Keratinocyte (primary cell): ENCODE results near the gene CFLAR. TPM values are rescaled to one million over a fixed set of nuclear protein-coding genes. Genes with fewer than 3 reads are reported as not detected.

Experiments used
- DNase-seq: peaks from one replicate; pipeline ENCODE4 v3.0.0-alpha.2; 2011; ENCODE audit warnings: low read depth, missing footprints, low spot score
- FAIRE-seq: peaks from 2 replicates; lab custom pipeline; 2011; peaks lifted over from hg19 to GRCh38; lab: Jason Lieb, UNC
- H2AFZ ChIP-seq: 2 replicates; pipeline ENCODE4 v1.6.0; 2012; ENCODE audit warnings: low read length, control low read depth, inconsistent platforms; ENCODE audit not compliant: control insufficient read depth
- H3K27ac ChIP-seq: 2 replicates; pipeline ENCODE4 v1.5.1; 2011; ENCODE audit warnings: low read length; ENCODE audit not compliant: control insufficient read depth, insufficient read depth
- H3K27me3 ChIP-seq: 3 replicates; pipeline ENCODE4 v1.6.0; 2011; ENCODE audit warnings: low read length; ENCODE audit not compliant: control insufficient read depth, insufficient read depth; ENCODE audit errors: extremely low read depth
- H3K36me3 ChIP-seq, 2 experiments: 2 replicates in 1 of 2; 3 replicates in 1 of 2; pipeline ENCODE4 v1.5.1; 2011; ENCODE audit warnings: low read length in 2 of 2, mild to moderate bottlenecking in 1 of 2; ENCODE audit not compliant: control insufficient read depth in 2 of 2, insufficient read depth in 2 of 2; ENCODE audit errors: extremely low read depth in 1 of 2
- H3K4me1 ChIP-seq: 3 replicates; pipeline ENCODE4 v1.5.1; 2011; ENCODE audit warnings: low read length; ENCODE audit not compliant: control insufficient read depth, insufficient read depth; ENCODE audit errors: extremely low read depth
- H3K4me2 ChIP-seq: 3 replicates; pipeline ENCODE4 v1.6.0; 2011; ENCODE audit warnings: low read depth, low read length; ENCODE audit not compliant: control insufficient read depth, insufficient read depth; ENCODE audit errors: extremely low read depth
- H3K4me3 ChIP-seq, 3 experiments: fragments of 200-600 bp in 1 of 3; sonication (generic) in 1 of 3; 2 replicates in 2 of 3; 3 replicates in 1 of 3; pipeline ENCODE4 v1.5.1; 2011 to 2016; ENCODE audit warnings: low read length in 3 of 3, mild to moderate bottlenecking in 3 of 3, control low read depth in 2 of 3, inconsistent platforms in 1 of 3, low read depth in 1 of 3, mixed read lengths in 1 of 3, mixed run types in 1 of 3, moderate library complexity in 1 of 3; ENCODE audit not compliant: control insufficient read depth in 2 of 3, insufficient read depth in 2 of 3; ENCODE audit errors: extremely low read depth in 1 of 3
- H3K79me2 ChIP-seq: 2 replicates; pipeline ENCODE4 v1.6.0; 2012; ENCODE audit warnings: low read length; ENCODE audit not compliant: control insufficient read depth, insufficient read depth
- H3K9ac ChIP-seq: 3 replicates; pipeline ENCODE4 v1.6.0; 2011; ENCODE audit warnings: low read length; ENCODE audit not compliant: control insufficient read depth, insufficient read depth; ENCODE audit errors: extremely low read depth
- H3K9me1 ChIP-seq: 3 replicates; pipeline ENCODE4 v1.6.0; 2011; ENCODE audit warnings: low read length; ENCODE audit not compliant: control insufficient read depth, insufficient read depth; ENCODE audit errors: extremely low read depth
- H3K9me3 ChIP-seq: 2 replicates; pipeline ENCODE4 v1.5.1; 2012; ENCODE audit warnings: low read depth, low read length; ENCODE audit not compliant: control insufficient read depth
- H4K20me1 ChIP-seq: 3 replicates; pipeline ENCODE4 v1.6.0; 2011; ENCODE audit warnings: low read length; ENCODE audit not compliant: control insufficient read depth, insufficient read depth; ENCODE audit errors: extremely low read depth
- EZH2 ChIP-seq: IDR thresholded peaks from one replicate; pipeline ENCODE4 v1.6.1; 2012; ENCODE audit warnings: inconsistent platforms, mild to moderate bottlenecking, low read length, moderate library complexity
- dilution Hi-C: fragments of 300-500 bp; cut with MboI; formaldehyde crosslinking; loops from one replicate; pipeline ENCODE4 v1.7.0; 2020; ENCODE audit warnings: low sequenced_read_pairs; ENCODE audit not compliant: extremely low pct_ligation_motif_present
- polyA plus RNA-seq, 5 experiments: library from polyadenylated mRNA; depleted of rRNA in 3 of 5; stranded (reverse) in 3 of 5; stranded (forward) in 1 of 5; unstranded in 1 of 5; fragments of >200 nt; gene quantifications; 1 replicate in 1 of 5; 2 replicates in 3 of 5; 3 replicates in 1 of 5; pipeline versions ENCODE4 v1.2.1 to v1.2.3, GENCODE V29; 2011 to 2012; ENCODE audit warnings: missing spikeins in 2 of 5, low read depth in 1 of 5, low replicate concordance in 1 of 5
- small RNA-seq, 3 experiments: library from RNA; depleted of rRNA; stranded (forward); fragments of <200 nt; gene quantifications; one replicate each; pipeline ENCODE3, GENCODE V24; 2012; ENCODE audit warnings: low read depth in 3 of 3, low replicate concordance in 1 of 3; ENCODE audit not compliant: insufficient read length in 3 of 3
- TF ChIP-seq, protein P1 (sequence below), 3 experiments: IDR thresholded peaks in 1 of 3; conservative IDR thresholded peaks in 1 of 3; optimal IDR thresholded peaks in 1 of 3; 2 replicates in 2 of 3; 3 replicates in 1 of 3; pipeline versions ENCODE3 to v1.5.1; 2011; ENCODE audit warnings: low read length in 3 of 3, mild to moderate bottlenecking in 3 of 3, moderate library complexity in 2 of 3, control low read depth in 1 of 3, inconsistent platforms in 1 of 3; ENCODE audit not compliant: insufficient read depth in 2 of 3; ENCODE audit errors: extremely low read depth in 1 of 3

CFLAR gene
- polyA plus RNA-seq, 1 donor (not counting 4 experiments of a cell fraction or from before 2014, with no cell fraction given) = 37.3 TPM

GRCh38 chr2:201220102-201220570 lies 104.2 kb downstream of the CFLAR start:
- no peak for FAIRE-seq
- dilution Hi-C loops = no loop called here
- H3K9ac ChIP-seq = no peak overlapping the region
- H3K27ac ChIP-seq = no peak overlapping the region
- no peak overlapping the region for H3K4me3 ChIP-seq
- H3K9me1 ChIP-seq = no peaks in the 10 kb centered on the region
- no peaks in the 10 kb centered on the region for H3K36me3 ChIP-seq
- DNase-seq = no peak
- H3K27me3 ChIP-seq = no peaks in the 10 kb centered on the region
- H3K4me2 ChIP-seq = no peak overlapping the region
- TF ChIP-seq EZH2 = no peak
- TF ChIP-seq, protein P1, sequence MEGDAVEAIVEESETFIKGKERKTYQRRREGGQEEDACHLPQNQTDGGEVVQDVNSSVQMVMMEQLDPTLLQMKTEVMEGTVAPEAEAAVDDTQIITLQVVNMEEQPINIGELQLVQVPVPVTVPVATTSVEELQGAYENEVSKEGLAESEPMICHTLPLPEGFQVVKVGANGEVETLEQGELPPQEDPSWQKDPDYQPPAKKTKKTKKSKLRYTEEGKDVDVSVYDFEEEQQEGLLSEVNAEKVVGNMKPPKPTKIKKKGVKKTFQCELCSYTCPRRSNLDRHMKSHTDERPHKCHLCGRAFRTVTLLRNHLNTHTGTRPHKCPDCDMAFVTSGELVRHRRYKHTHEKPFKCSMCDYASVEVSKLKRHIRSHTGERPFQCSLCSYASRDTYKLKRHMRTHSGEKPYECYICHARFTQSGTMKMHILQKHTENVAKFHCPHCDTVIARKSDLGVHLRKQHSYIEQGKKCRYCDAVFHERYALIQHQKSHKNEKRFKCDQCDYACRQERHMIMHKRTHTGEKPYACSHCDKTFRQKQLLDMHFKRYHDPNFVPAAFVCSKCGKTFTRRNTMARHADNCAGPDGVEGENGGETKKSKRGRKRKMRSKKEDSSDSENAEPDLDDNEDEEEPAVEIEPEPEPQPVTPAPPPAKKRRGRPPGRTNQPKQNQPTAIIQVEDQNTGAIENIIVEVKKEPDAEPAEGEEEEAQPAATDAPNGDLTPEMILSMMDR (optimal IDR thresholded peaks at IDR 0.05 in 1 of 3, IDR thresholded peaks at IDR 0.05 in 1 of 3, conservative IDR thresholded peaks at IDR 0.05 in 1 of 3; ENCODE audit: extremely low read depth in 1 of 3, insufficient read depth in 2 of 3, low read length in 3 of 3) = no peak
- H2AFZ ChIP-seq = no peak overlapping the region
- peaks cover 4% of the 10 kb centered on the region for H3K4me1 ChIP-seq
- H3K9me3 ChIP-seq = no peaks in the 10 kb centered on the region
- no peaks in the 10 kb centered on the region for H4K20me1 ChIP-seq
- H3K79me2 ChIP-seq = no peaks in the 10 kb centered on the region

DNA sequence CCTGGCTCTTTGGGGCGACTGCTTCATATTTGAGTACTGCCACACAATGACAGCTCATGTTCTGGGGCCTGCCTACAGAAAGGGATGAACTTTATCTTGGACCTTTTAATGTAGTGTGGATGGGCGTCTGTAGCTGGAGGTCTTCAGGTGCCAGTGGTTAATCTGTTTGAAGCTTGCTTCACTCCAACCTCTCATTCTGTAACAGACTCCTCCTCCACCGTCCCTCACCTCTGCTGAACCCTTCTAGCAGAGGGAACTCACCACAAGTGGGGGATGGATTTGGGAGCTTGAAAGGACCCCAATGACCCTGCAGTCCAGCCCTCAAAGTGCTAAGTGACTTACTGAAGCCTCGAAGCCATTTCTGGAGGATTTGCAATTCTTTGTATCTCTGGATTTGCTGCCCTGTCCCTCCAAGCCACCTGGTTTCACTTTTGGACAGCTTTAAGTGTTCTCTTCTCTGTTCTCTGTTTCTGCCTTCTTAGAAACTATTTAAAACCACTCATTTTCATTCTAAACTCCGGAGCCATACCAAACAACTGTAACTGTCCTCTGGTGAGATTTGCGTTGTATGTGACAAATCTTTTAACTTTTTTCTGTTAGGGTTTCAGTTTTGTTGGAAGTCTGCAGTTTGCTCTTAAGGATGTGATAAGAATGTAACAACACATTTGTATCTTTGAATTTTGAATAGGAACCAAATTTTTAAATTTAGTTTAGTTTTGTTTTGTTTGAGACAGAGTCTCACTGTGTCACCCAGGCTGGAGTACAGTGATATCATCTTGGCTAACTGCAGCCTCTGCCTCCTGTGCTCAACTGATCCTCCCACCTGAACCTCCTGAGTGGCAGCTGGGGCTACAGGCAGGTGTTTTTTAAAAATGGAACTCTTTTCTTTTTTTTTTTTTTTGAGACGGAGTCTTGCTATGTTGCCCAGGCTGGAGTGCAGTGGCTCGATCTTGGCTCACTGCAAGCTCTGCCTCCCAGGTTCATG lies 107.4 kb downstream of the CFLAR start:
- FAIRE-seq = no peak
- no peak overlapping the region for H3K27ac ChIP-seq
- H3K9me3 ChIP-seq = no peaks in the 10 kb centered on the region
- DNase-seq = no peak
- H2AFZ ChIP-seq = no peak overlapping the region
- no peaks in the 10 kb centered on the region for H4K20me1 ChIP-seq
- no peak overlapping the region for H3K4me3 ChIP-seq
- H3K9me1 ChIP-seq = no peaks in the 10 kb centered on the region
- H3K9ac ChIP-seq = no peak overlapping the region
- no peak overlapping the region for H3K4me2 ChIP-seq
- no peaks in the 10 kb centered on the region for H3K79me2 ChIP-seq
- TF ChIP-seq EZH2 = no peak
- TF ChIP-seq, protein P1 (optimal IDR thresholded peaks at IDR 0.05 in 1 of 3, IDR thresholded peaks at IDR 0.05 in 1 of 3, conservative IDR thresholded peaks at IDR 0.05 in 1 of 3; ENCODE audit: extremely low read depth in 1 of 3, insufficient read depth in 2 of 3, low read length in 3 of 3) = no peak
- H3K4me1 ChIP-seq = peaks cover 4% of the 10 kb centered on the region
- dilution Hi-C loops = no loop called here
- no peaks in the 10 kb centered on the region for H3K36me3 ChIP-seq
- H3K27me3 ChIP-seq = no peaks in the 10 kb centered on the region

Small RNA genes within 50 kb of the gene (small RNA-seq; reads per million reads assigned to genes)
- gene AC007283.2 (0 reads per million in 3 experiments), gene MTND4LP13 (0 reads per million in 3 experiments), gene RNU6-1206P (0 reads per million in 3 experiments), gene RNU7-45P (0 reads per million in 3 experiments)

Other genes starting within 250 kb of the CFLAR start
- gene PPIL3, start 227.1 kb upstream of the CFLAR start, polyA plus RNA-seq = 28.1 to 84.0 TPM (median 47.2 TPM) in 3 replicates
- gene NIF3L1, start 226.8 kb upstream of the CFLAR start, polyA plus RNA-seq = 44.8 to 67.1 TPM (median 49.8 TPM) in 3 replicates
- 6.3 to 13.5 TPM (median 9.0 TPM) in 3 replicates for gene ORC2, start 152.5 kb upstream of the CFLAR start, polyA plus RNA-seq
- 4.0 to 8.0 TPM (median 7.4 TPM) in 3 replicates for gene HYCC2, start 44.5 kb upstream of the CFLAR start, polyA plus RNA-seq
- 108 to 220 TPM (median 122 TPM) in 3 replicates for gene NDUFB3, start 44.2 kb upstream of the CFLAR start, polyA plus RNA-seq
- gene CASP10, start 67.0 kb downstream of the CFLAR start, polyA plus RNA-seq = 5.0 to 7.1 TPM (median 6.6 TPM) in 3 replicates
- 21.3 to 27.0 TPM (median 22.7 TPM) in 3 replicates for gene CASP8, start 144.4 kb downstream of the CFLAR start, polyA plus RNA-seq
- 0.12 to 0.43 TPM (median 0.35 TPM) in 3 replicates for gene FLACC1, start 241.2 kb downstream of the CFLAR start, polyA plus RNA-seq